ENCODE measurements around the gene FYN. TPM values are rescaled to one million over a fixed set of nuclear protein-coding genes. Genes with fewer than 3 reads are reported as not detected.

Gene FYN
- total RNA-seq, 4 donors from 2014 or later: 56.3 to 96.4 (median 81.8) TPM

DNA sequence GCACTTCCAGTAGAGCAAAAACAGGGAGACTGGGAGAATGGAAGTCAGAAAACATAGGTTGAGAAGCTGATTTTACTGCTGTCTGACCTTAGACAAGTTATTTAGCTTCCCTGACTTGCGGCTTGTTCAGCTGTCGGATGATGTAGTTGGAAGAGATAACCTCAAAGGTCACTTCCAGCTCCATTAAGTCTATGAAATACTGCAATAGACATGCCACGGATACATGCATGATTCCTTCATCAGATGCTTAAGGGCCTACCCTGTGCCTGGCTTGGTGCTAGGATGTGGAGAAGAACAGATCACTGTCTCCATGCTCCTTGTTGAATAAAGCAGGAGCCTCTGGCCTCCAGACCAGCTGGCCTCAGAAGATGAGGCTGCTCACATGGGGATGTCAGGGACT, 43.7 kb downstream of the FYN start:
- DNase-seq (ENCODE audit: low spot score in 2 of 2): no peak
- H3K4me3 ChIP-seq (ENCODE audit: low read depth, poor library complexity, severe bottlenecking): no peak overlapping the region
- 78 to 95% methylated on average over 3 of the region's 3 CpGs for WGBS, 2 donors
- no peak for TF ChIP-seq POLR2A (IDR thresholded peaks at IDR 0.05)
- TF ChIP-seq, protein P1, sequence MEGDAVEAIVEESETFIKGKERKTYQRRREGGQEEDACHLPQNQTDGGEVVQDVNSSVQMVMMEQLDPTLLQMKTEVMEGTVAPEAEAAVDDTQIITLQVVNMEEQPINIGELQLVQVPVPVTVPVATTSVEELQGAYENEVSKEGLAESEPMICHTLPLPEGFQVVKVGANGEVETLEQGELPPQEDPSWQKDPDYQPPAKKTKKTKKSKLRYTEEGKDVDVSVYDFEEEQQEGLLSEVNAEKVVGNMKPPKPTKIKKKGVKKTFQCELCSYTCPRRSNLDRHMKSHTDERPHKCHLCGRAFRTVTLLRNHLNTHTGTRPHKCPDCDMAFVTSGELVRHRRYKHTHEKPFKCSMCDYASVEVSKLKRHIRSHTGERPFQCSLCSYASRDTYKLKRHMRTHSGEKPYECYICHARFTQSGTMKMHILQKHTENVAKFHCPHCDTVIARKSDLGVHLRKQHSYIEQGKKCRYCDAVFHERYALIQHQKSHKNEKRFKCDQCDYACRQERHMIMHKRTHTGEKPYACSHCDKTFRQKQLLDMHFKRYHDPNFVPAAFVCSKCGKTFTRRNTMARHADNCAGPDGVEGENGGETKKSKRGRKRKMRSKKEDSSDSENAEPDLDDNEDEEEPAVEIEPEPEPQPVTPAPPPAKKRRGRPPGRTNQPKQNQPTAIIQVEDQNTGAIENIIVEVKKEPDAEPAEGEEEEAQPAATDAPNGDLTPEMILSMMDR (IDR thresholded peaks at IDR 0.05): no peak
- intact Hi-C loops (cut with DNase I; ENCODE audit: low total_unique reads): no loop called here

DNA sequence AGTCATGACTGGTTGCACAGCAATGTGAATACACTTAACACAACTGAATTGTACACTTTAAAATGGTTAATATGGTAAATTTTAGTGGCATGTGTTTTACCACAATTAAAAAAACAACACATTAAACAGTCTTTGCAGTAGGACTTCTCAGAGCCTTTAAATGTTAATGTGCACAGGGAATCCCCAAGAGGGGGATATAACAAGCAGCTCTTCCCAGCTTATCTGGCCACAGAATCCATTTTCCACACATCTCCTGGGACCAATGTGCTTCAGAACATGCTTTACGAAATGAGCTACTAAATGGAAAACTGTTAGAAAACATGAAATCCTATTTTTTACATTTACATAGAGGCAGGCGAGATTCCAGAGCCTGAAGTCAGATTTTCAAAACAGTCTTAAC, 44.4 kb downstream of the FYN start:
- H3K4me3 ChIP-seq (ENCODE audit: low read depth, poor library complexity, severe bottlenecking): no peak overlapping the region
- WGBS, 2 donors: 67 to 85% methylated on average over 2 of the region's 2 CpGs
- intact Hi-C loops (cut with DNase I; ENCODE audit: low total_unique reads): no loop called here
- no peak for DNase-seq (ENCODE audit: low spot score in 2 of 2)
- TF ChIP-seq, protein P1 (IDR thresholded peaks at IDR 0.05): no peak
- TF ChIP-seq POLR2A (IDR thresholded peaks at IDR 0.05): no peak

DNA sequence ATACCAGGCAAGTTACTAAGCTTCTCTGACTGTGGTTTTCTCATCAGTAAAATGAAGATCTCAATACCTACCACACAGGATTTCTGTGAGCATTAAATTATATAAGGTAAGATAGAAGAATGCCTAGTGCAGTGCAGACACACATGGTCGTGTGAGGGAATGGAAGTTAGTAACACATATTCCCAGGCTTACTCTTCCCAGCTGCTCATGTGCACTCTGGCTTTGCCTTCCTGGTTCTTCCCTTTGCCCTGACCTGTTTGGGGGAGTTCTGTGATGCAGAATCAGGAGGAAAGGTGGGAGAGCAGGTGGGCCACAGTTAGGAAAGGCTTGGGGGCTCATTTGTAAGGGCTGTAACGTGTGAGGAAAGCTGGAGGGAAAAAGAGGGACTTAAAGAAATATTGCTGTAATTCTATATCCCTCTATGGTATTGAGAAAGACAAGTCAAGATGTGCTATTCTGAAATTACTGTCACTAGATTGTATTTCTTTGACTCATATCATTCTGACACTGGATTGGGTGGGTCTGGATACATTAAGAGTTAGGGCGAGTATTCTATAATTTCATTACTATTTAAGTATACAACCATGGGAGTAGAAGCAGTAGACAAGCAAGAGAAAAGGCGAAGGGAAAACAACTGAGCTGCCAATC, 47.7 kb downstream of the FYN start:
- TF ChIP-seq POLR2A (IDR thresholded peaks at IDR 0.05): no peak
- TF ChIP-seq, protein P1 (IDR thresholded peaks at IDR 0.05): no peak
- DNase-seq (ENCODE audit: low spot score in 2 of 2): no peak
- H3K4me3 ChIP-seq (ENCODE audit: low read depth, poor library complexity, severe bottlenecking): no peak overlapping the region
- WGBS, 2 donors: 86 to 92% methylated on average over 4 of the region's 4 CpGs
- intact Hi-C loops (cut with DNase I; ENCODE audit: low total_unique reads): no loop called here

DNA sequence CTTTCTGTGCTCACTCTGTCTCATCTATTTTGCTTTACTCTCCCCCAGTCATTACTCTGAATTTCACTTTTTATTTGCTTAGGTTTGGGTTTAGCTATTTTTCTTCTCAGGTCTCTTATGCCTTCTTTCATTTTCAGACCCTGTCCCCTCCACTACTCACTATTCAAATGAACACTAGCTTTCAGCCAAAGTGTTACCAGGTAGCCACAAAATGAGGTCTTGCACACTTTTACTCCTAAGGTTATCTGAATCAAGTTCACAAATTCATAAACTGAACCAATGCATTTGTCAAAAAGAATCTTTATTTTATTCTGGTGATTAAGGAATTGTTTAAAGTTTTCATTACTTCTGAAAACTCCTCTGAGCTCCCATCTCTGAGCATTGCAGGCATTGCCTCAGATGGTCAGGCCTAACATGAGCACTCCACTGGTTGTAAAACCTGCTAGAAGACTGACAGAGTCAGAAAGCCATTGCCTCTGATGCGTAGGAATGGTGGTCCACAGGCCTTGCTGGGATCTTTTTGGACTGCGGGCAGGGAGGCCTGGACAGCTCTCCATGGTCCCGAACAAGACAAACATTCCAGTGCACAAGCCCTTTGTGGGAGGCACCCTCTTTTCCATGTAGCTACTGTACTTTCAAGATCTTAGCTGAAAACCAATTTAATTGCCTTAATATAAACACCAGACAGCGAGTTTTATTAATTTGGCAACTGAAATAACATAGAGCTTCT, 48.5 kb downstream of the FYN start:
- intact Hi-C loops (cut with DNase I; ENCODE audit: low total_unique reads): no loop called here
- TF ChIP-seq, protein P1 (IDR thresholded peaks at IDR 0.05): no peak
- no peak for TF ChIP-seq POLR2A (IDR thresholded peaks at IDR 0.05)
- WGBS, 2 donors: 78 to 81% methylated on average over 4 of the region's 4 CpGs
- DNase-seq (ENCODE audit: low spot score in 2 of 2): no peak
- H3K4me3 ChIP-seq (ENCODE audit: low read depth, poor library complexity, severe bottlenecking): no peak overlapping the region

DNA sequence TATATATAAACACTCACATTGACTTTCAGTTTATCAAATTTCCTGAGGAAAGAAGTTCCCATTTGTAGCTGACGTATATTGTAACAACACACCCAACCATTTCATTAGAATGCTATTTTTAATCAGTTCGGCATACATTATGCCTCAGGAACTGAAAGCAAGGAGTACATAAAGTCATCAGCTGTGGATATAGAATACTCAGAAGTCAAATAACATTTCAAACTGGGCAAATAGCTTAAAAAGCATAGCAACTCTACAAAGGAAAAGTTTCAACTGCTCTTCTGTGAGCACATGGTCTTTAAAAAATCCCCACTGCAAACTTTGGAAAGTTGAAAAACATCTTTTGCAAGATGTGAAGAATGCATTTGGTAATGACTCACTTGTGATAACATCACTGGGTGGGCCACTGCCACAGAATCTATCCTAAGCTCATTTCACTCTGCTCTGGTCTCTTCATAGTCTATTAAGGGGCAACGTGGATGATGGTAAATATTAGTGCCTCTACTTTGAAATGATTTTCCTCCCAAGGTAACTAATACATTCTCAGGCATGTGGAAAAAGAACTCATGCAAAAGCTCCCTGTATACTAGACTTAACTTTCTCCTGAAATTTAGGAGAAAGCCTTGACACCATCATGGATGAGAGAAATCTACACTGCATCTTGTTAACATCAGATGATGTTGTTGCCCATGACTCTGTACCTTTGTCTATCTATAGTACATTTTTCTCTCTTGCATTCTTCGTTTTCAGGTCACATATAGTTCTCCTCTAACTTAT, 49.2 kb downstream of the FYN start:
- intact Hi-C loops (cut with DNase I; ENCODE audit: low total_unique reads): no loop called here
- WGBS, 2 donors: 41 to 43% methylated on average over 4 of the region's 4 CpGs
- peak in 1 of 2 donors; percentile 39 for DNase-seq (ENCODE audit: low spot score in 2 of 2)
- no peak for TF ChIP-seq POLR2A (IDR thresholded peaks at IDR 0.05)
- TF ChIP-seq, protein P1 (IDR thresholded peaks at IDR 0.05): no peak
- H3K4me3 ChIP-seq (ENCODE audit: low read depth, poor library complexity, severe bottlenecking): no peak overlapping the region
